HG03378 (cell line): ENCODE data around the gene GPR78.
"Not testable (repeated sequence)": the region's sequence is repeated elsewhere in the genome, so short reads cannot be mapped to it uniquely, and the experiment has no call there.

Experiments used
- ATAC-seq: cut with Tn5 transposase; IDR thresholded peaks from one replicate; pipeline ENCODE4 v1.9.1; 2021; ENCODE audit warnings: mild to moderate bottlenecking, moderate library complexity; ENCODE audit not compliant: unreplicated experiment

The GPR78 gene

GRCh38 chr4:8614365-8615193, 34.4 kb downstream of the GPR78 start:
- no peak for ATAC-seq

- no peak for ATAC-seq
Observed at GRCh38 chr4:8615366-8615765, 35.2 kb downstream of the GPR78 start.

- ATAC-seq, result no peak
Observed at GRCh38 chr4:8615921-8616787, 36.0 kb downstream of the GPR78 start.

- no peak for ATAC-seq
Observed at GRCh38 chr4:8616831-8617230, 36.6 kb downstream of the GPR78 start.

GRCh38 chr4:8617486-8618040, 37.4 kb downstream of the GPR78 start:
- ATAC-seq, result no peak

- no peak for ATAC-seq
Observed at GRCh38 chr4:8618421-8618820, 38.2 kb downstream of the GPR78 start.

- no peak for ATAC-seq
Observed at GRCh38 chr4:8618961-8619720, 38.9 kb downstream of the GPR78 start.

- not testable (repeated sequence) for ATAC-seq
Observed at GRCh38 chr4:8621135-8621534, 40.9 kb downstream of the GPR78 start.

- not testable (repeated sequence) for ATAC-seq
Observed at GRCh38 chr4:8624601-8625272, 44.5 kb downstream of the GPR78 start.

- ATAC-seq, result not testable (repeated sequence)
Observed at GRCh38 chr4:8630240-8630905, 50.2 kb downstream of the GPR78 start.

- not testable (repeated sequence) for ATAC-seq
Observed at GRCh38 chr4:8631896-8632295, 51.7 kb downstream of the GPR78 start.

GRCh38 chr4:8634773-8635172, 54.6 kb downstream of the GPR78 start:
- not testable (repeated sequence) for ATAC-seq

GRCh38 chr4:8635897-8636554, 55.8 kb downstream of the GPR78 start:
- ATAC-seq, result not testable (repeated sequence)
